Right ventricle myocardium inferior (tissue), 1 donor: Measurements from ENCODE around the gene EFR3B. TPM values are rescaled to one million over a fixed set of nuclear protein-coding genes. Genes with fewer than 3 reads are reported as not detected.

ENCODE experiments used
- ATAC-seq: fragments of 200-7000 bp; cut with Tn5 transposase; one replicate; pipeline ENCODE4 v1.9.1; 2020; ENCODE audit warnings: mild to moderate bottlenecking, moderate library complexity
- DNase-seq: peaks from one replicate; pipeline ENCODE4 v3.0.0; 2021; ENCODE audit errors: missing footprints
- intact Hi-C: fragments of 100-400 bp; cut with DNase I; formaldehyde crosslinking; loops from one replicate; pipeline ENCODE4 v1.11.0; 2022
- total RNA-seq: library from RNA; stranded (reverse); fragmentation: NEBNext Ultra II Directional; extraction: Animal tissue kit (Norgen Biotek cat#: 25700); gene quantifications from one replicate; pipeline ENCODE4 v1.2.1, GENCODE V29; 2021
- donor health status: DM: no; HTN: yes; CAD: no; lungs with severe emphysema.

EFR3B gene
- total RNA-seq, 1 donor from 2014 or later, result 4.1 TPM

- intact Hi-C loops, result loop anchor here (5.0 kb wide), 2 partner anchors 62 to 222 kb away; partner anchors contain the start of gene DNAJC27
- DNase-seq, result no peak
- ATAC-seq, result no peak
These were observed 152.8 kb downstream of the EFR3B start for GRCh38 chr2:25194576-25195122.

GRCh38 chr2:25197336-25198208 lies 155.7 kb downstream of the EFR3B start:
- intact Hi-C loops, result loop anchor here (5.0 kb wide), 2 partner anchors 65 to 225 kb away; partner anchors contain the start of gene DNAJC27
- ATAC-seq (no peak), DNase-seq (no peak)

GRCh38 chr2:25198209-25198525 lies 156.3 kb downstream of the EFR3B start:
- no peak for DNase-seq
- intact Hi-C loops, result loop anchor here (5.0 kb wide), 2 partner anchors 66 to 226 kb away; partner anchors contain the start of gene DNAJC27
- ATAC-seq, result no peak

GRCh38 chr2:25198576-25198975 lies 156.7 kb downstream of the EFR3B start:
- DNase-seq (no peak), ATAC-seq (no peak)
- intact Hi-C loops, result loop anchor here (5.0 kb wide), 2 partner anchors 66 to 226 kb away; partner anchors contain the start of gene DNAJC27

GRCh38 chr2:25201265-25201664 lies 159.4 kb downstream of the EFR3B start:
- ATAC-seq (no peak), DNase-seq (no peak)
- intact Hi-C loops, result no loop called here

GRCh38 chr2:25201794-25202193 lies 159.9 kb downstream of the EFR3B start:
- DNase-seq, result no peak
- ATAC-seq, result no peak
- intact Hi-C loops, result no loop called here

GRCh38 chr2:25202275-25202674 lies 160.4 kb downstream of the EFR3B start:
- ATAC-seq (no peak), DNase-seq (no peak)
- intact Hi-C loops, result no loop called here

GRCh38 chr2:25204190-25204838 lies 162.4 kb downstream of the EFR3B start:
- DNase-seq (no peak), ATAC-seq (peak; percentile 53)
- intact Hi-C loops, result no loop called here

- no peak for DNase-seq
- peak; percentile 58 for ATAC-seq
- intact Hi-C loops, result no loop called here
These were observed 165.2 kb downstream of the EFR3B start for GRCh38 chr2:25207078-25207545.

Other genes with a start within 250 kb of the EFR3B start
- gene PTRHD1, start 248.7 kb upstream of the EFR3B start, total RNA-seq, result 33.4 TPM
- 3.0 TPM for gene CENPO, start 248.7 kb upstream of the EFR3B start, total RNA-seq
- 26.7 TPM for gene ADCY3, start 121.8 kb upstream of the EFR3B start, total RNA-seq
- 9.8 TPM for gene DNAJC27, start 70.1 kb upstream of the EFR3B start, total RNA-seq
- 9.1 TPM for gene POMC, start 126.5 kb downstream of the EFR3B start, total RNA-seq